ENCODE data around the gene CD300C. TPM values are rescaled to one million over a fixed set of nuclear protein-coding genes. Genes with fewer than 3 reads are reported as not detected.
"Not testable (repeated sequence)": the region's sequence is repeated elsewhere in the genome, so short reads cannot be mapped to it uniquely, and the experiment has no call there.

The CD300C gene
- total RNA-seq, 2 donors from 2014 or later: 0.24 to 1.1 TPM

GRCh38 chr17:74520790-74521480 lies 25.0 kb downstream of the CD300C start:
- intact Hi-C loops (cut with DNase I, micrococcal nuclease): no loop called here
- DNase-seq (no peak), ATAC-seq (peak; percentile 19)

GRCh38 chr17:74520016-74520434 lies 25.9 kb downstream of the CD300C start:
- no peak for ATAC-seq
- peak in 1 of 2 donors; percentile 16 for DNase-seq
- intact Hi-C loops (cut with DNase I, micrococcal nuclease): no loop called here

DNA sequence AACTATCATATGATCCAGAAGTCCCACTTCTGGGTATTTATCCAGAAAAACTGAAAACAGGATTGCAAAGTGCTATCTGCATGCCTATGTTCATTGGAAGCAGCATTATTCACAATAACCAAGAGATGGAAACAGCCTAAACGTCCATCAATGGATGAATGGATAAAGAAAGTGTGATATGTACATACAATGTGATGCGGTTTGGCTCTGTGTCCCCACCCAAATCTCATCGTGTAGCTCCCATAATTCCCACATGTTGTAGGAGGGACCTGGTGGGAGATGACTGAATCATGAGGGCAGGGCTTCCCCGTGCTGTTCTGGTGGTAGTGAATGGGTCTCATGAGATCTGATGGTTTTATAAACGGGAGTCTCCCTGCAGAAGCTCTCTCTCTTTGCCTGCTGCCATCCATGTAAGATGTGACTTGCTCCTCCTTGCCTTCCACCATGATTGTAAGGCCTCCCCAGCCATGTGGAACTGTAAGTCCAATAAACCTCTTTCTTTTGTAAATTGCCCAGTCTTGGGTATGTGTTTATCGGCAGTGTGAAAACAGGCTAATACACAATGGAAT lies 27.4 kb downstream of the CD300C start:
- intact Hi-C loops (cut with DNase I, micrococcal nuclease); ATAC-seq; DNase-seq: not testable (repeated sequence)

DNA sequence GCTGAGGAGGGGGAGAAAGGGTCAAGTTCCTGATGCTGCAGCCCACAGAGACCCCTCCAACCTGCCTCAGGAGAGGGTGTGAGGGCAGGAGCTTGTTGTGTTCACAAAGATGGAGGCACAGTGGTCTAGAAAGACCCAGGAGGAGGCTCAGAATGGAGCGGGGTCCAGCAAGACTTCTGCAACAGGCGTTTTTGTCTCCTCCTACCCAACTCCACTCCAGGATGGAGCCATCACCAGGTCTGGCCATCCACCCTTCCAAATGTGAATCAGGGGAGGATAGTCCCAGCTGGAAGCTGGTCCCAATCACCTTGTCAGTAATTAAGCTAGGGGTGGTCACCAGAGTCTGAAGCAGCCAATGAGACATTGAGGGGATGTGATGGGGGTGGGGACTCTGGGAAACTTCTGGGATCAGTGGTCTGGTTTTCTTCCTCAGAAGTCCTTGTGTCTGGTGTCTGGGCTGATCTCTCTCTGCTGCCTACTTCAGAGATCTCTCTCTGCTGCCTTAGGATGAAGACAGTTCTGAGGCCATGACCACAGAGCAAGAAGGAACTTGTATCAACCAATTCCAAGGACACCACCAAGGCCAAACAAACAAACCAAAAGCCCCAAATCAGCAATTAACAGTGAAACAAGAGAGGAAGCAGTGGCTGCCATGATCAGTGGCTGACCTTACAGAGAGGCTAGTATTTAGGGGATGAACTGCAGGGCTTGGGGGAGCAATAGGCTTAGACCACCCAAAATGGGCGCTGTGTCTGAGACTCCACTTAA lies 29.2 kb downstream of the CD300C start:
- ATAC-seq (no peak), DNase-seq (no peak)
- intact Hi-C loops (cut with DNase I, micrococcal nuclease): no loop called here

- intact Hi-C loops (cut with DNase I, micrococcal nuclease): no loop called here
- DNase-seq: no peak
Observed at GRCh38 chr17:74515941-74516340, 30.0 kb downstream of the CD300C start.

GRCh38 chr17:74514632-74515334 lies 31.1 kb downstream of the CD300C start:
- no peak for ATAC-seq

More at GRCh38 chr17:74515941-74516340, 30.0 kb downstream of the CD300C start:
- ATAC-seq: no peak

GRCh38 chr17:74513987-74514631 lies 31.8 kb downstream of the CD300C start:
- ATAC-seq: no peak
- intact Hi-C loops (cut with DNase I, micrococcal nuclease): no loop called here
- no peak for DNase-seq

More at GRCh38 chr17:74514632-74515334, 31.1 kb downstream of the CD300C start:
- DNase-seq: no peak
- intact Hi-C loops (cut with DNase I, micrococcal nuclease): no loop called here

GRCh38 chr17:74512624-74513091 lies 33.3 kb downstream of the CD300C start:
- ATAC-seq (no peak), DNase-seq (no peak)
- intact Hi-C loops (cut with DNase I, micrococcal nuclease): no loop called here

GRCh38 chr17:74512036-74512435 lies 33.9 kb downstream of the CD300C start:
- ATAC-seq (no peak), DNase-seq (no peak)
- intact Hi-C loops (cut with DNase I, micrococcal nuclease): no loop called here

DNA sequence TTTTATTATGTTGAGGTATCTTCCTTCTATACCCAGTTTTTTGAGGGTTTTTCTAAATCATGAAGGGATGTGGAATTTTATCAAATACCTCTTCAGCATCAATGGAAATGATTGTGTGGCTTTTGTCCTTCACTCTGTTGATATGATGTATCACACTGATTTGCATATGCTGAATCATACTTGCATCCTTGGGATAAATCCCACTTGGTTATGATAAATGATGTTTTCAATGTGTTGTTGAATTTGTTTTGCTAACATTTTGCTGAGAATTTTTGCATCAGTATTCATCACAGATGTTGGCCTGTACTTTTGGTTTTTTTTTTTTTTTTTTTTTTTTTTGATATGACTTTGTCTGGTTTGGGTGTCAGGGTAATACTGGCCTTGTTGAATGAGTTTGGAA lies 37.8 kb downstream of the CD300C start:
- ATAC-seq (no peak), DNase-seq (no peak)
- intact Hi-C loops (cut with DNase I, micrococcal nuclease): no loop called here

GRCh38 chr17:74503949-74504348 lies 42.0 kb downstream of the CD300C start:
- DNase-seq; ATAC-seq; intact Hi-C loops (cut with DNase I, micrococcal nuclease): not testable (repeated sequence)

DNA sequence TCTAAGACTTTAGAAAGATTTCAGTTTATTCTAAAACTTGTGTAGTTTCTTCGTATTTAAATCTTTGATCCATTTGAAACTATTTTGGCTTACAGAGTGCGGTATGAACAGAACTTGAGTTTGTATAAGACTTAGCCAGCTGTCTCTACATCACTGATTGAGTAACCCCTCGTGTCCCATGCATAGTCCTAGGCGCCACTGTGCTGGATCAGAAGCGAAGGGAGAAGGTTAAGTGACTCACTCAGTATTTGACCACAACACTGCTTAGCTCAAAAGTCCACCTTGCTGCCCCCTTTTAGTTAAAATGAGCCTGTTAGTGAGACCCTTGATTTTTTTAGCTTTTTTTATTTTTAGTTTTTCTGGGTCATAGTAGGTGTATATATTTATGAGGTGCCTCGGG lies 43.1 kb downstream of the CD300C start:
- intact Hi-C loops (cut with DNase I, micrococcal nuclease): no loop called here
- DNase-seq: no peak
- ATAC-seq: no peak

- no peak for DNase-seq
- no peak for ATAC-seq
Observed at GRCh38 chr17:74499992-74500391, 45.9 kb downstream of the CD300C start.

GRCh38 chr17:74497471-74497870 lies 48.4 kb downstream of the CD300C start:
- intact Hi-C loops (cut with DNase I, micrococcal nuclease): no loop called here
- no peak for DNase-seq
- ATAC-seq: no peak

More at GRCh38 chr17:74499992-74500391, 45.9 kb downstream of the CD300C start:
- intact Hi-C loops (cut with DNase I, micrococcal nuclease): no loop called here

- intact Hi-C loops (cut with DNase I, micrococcal nuclease): no loop called here
- ATAC-seq (peak; percentile 90), DNase-seq (peak; percentile 44 to 79)
Observed at GRCh38 chr17:74493331-74493833, 52.5 kb downstream of the CD300C start.

DNA sequence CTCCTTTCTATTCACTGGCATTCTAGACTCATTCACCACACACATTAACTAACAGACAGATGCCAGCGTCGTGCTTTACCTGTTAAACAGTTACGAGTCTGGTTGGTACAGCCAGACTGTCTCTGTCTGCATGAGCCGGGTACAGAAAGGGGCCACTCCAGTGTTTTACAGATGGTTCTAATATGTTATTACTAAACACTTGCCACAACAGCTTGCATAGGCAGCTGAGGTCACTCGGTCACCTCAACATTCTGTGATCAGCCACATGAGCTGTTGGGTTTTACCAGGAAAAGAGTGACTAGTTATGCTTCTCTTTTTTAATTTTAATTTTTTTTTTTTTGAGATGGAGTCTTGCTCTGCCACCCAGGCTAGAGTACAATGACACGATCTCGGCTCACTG lies 54.3 kb downstream of the CD300C start:
- DNase-seq (no peak), ATAC-seq (no peak)
- intact Hi-C loops (cut with DNase I, micrococcal nuclease): no loop called here

Data from left colon (tissue), 2 donors.